IMR-90 (cell line): Measurements from ENCODE around the gene GANC. TPM values are rescaled to one million over a fixed set of nuclear protein-coding genes. Genes with fewer than 3 reads are reported as not detected.

Source experiments
- ATAC-seq: fragments of 200-7000 bp; cut with Tn5 transposase; 2 replicates; pipeline ENCODE4 v1.9.1; 2020; ENCODE audit warnings: low read depth, mild to moderate bottlenecking, moderate library complexity
- BruUV-seq: library from RNA; stranded (reverse); fragments of 400-500 nt; replicated peaks from 2 replicates; lab custom pipeline; 2021; lab: Mats Ljungman, UMichigan
- CTCF ChIA-PET: fragments of 300-600 bp; formaldehyde crosslinking; extraction: SDS; loops from one replicate; lab custom pipeline; 2021; ENCODE audit warnings: antibody characterized with exemption; lab: Yijun Ruan, JAX
- POLR2A ChIA-PET: fragments of 300-600 bp; sonication (Branson Sonifier 250); formaldehyde crosslinking; loops from one replicate; lab custom pipeline; 2022; ENCODE audit warnings: antibody characterized with exemption; ENCODE audit not compliant: unreplicated experiment; lab: Charles Lee
- DNase-seq: peaks from one replicate; pipeline ENCODE4 v3.0.0; 2013
- H2AFZ ChIP-seq: replicated peaks from 2 replicates; pipeline ENCODE3; 2013; ENCODE audit warnings: low read length, mild to moderate bottlenecking; ENCODE audit not compliant: poor library complexity
- H2AK5ac ChIP-seq: 2 replicates; pipeline ENCODE4 v1.6.1; 2013; ENCODE audit warnings: low read depth, low read length, inconsistent platforms
- H2AK9ac ChIP-seq: replicated peaks from 2 replicates; pipeline ENCODE3; 2013; ENCODE audit warnings: mild to moderate bottlenecking, low read depth, low read length, moderate library complexity; ENCODE audit not compliant: poor library complexity
- H2BK120ac ChIP-seq: 2 replicates; pipeline ENCODE4 v1.6.1; 2013; ENCODE audit warnings: low read depth, low read length, inconsistent platforms
- H2BK15ac ChIP-seq: 3 replicates; pipeline ENCODE4 v1.6.1; 2013; ENCODE audit warnings: low read depth, low read length, inconsistent platforms
- H2BK20ac ChIP-seq: 2 replicates; pipeline ENCODE4 v1.6.1; 2013; ENCODE audit warnings: low read depth, mild to moderate bottlenecking, inconsistent platforms, low read length, moderate library complexity
- H2BK5ac ChIP-seq: 2 replicates; pipeline ENCODE4 v1.6.1; 2013; ENCODE audit warnings: mild to moderate bottlenecking, low read depth, low read length, inconsistent platforms; ENCODE audit not compliant: poor library complexity, severe bottlenecking
- H3K14ac ChIP-seq: replicated peaks from 2 replicates; pipeline ENCODE4 v1.6.1; 2013; ENCODE audit warnings: low read depth, low read length, inconsistent platforms
- H3K18ac ChIP-seq: 2 replicates; pipeline ENCODE4 v1.6.1; 2013; ENCODE audit warnings: low read depth, low read length, control low read depth
- H3K23ac ChIP-seq: 2 replicates; pipeline ENCODE4 v1.6.1; 2013; ENCODE audit warnings: low read depth, low read length, inconsistent platforms
- H3K27ac ChIP-seq: 2 replicates; pipeline ENCODE4 v1.5.1; 2013; ENCODE audit warnings: mild to moderate bottlenecking, control low read depth, low read length; ENCODE audit not compliant: insufficient read depth
- H3K27me3 ChIP-seq: 2 replicates; pipeline ENCODE4 v1.6.1; 2013; ENCODE audit warnings: low read length; ENCODE audit not compliant: control insufficient read depth, insufficient read depth
- H3K36me3 ChIP-seq: 2 replicates; pipeline ENCODE4 v1.6.1; 2013; ENCODE audit warnings: low read length, mixed read lengths; ENCODE audit not compliant: control insufficient read depth, insufficient read depth
- H3K4ac ChIP-seq: 2 replicates; pipeline ENCODE4 v1.6.1; 2013; ENCODE audit warnings: low read depth, low read length, inconsistent platforms
- H3K4me1 ChIP-seq: 2 replicates; pipeline ENCODE4 v1.6.1; 2013; ENCODE audit warnings: low read length, mixed read lengths; ENCODE audit not compliant: control insufficient read depth, insufficient read depth
- H3K4me2 ChIP-seq: 2 replicates; pipeline ENCODE4 v1.6.1; 2013; ENCODE audit warnings: low read depth, mild to moderate bottlenecking, control low read depth, low read length, moderate library complexity
- H3K4me3 ChIP-seq: 2 replicates; pipeline ENCODE4 v1.5.1; 2013; ENCODE audit warnings: low read depth, mild to moderate bottlenecking, control low read depth, low read length, moderate library complexity; ENCODE audit not compliant: insufficient read depth
- H3K56ac ChIP-seq: 2 replicates; pipeline ENCODE4 v1.6.1; 2013; ENCODE audit warnings: low read length, inconsistent platforms; ENCODE audit not compliant: insufficient read depth; ENCODE audit errors: extremely low read depth
- H3K79me1 ChIP-seq, 2 experiments: 2 replicates each; pipeline ENCODE4 v1.6.1; 2013; ENCODE audit warnings: low read length in 2 of 2, inconsistent platforms in 1 of 2, low read depth in 1 of 2
- H3K9ac ChIP-seq: 2 replicates; pipeline ENCODE4 v1.6.1; 2013; ENCODE audit warnings: low read depth, low read length, control low read depth
- H3K9me1 ChIP-seq: 2 replicates; pipeline ENCODE4 v1.6.1; 2013; ENCODE audit warnings: low read length, inconsistent platforms; ENCODE audit not compliant: insufficient read depth
- H3K9me3 ChIP-seq: 2 replicates; pipeline ENCODE4 v1.6.1; 2013; ENCODE audit warnings: low read length; ENCODE audit not compliant: control insufficient read depth, insufficient read depth
- H4K20me1 ChIP-seq: 2 replicates; pipeline ENCODE4 v1.6.1; 2013; ENCODE audit warnings: low read length, inconsistent platforms; ENCODE audit not compliant: insufficient read depth
- H4K5ac ChIP-seq: 2 replicates; pipeline ENCODE4 v1.6.1; 2013; ENCODE audit warnings: mild to moderate bottlenecking, low read depth, low read length, control low read depth
- H4K8ac ChIP-seq, 2 experiments: 2 replicates each; pipeline ENCODE4 v1.6.1; 2013; ENCODE audit warnings: low read depth in 2 of 2, low read length in 2 of 2, control low read depth in 1 of 2, inconsistent platforms in 1 of 2
- H4K91ac ChIP-seq: 2 replicates; pipeline ENCODE4 v1.6.1; 2013; ENCODE audit warnings: low read depth, low read length, inconsistent platforms; ENCODE audit not compliant: insufficient read depth
- BHLHE40 ChIP-seq: fragments of 150-350 bp; IDR thresholded peaks from 2 replicates; pipeline ENCODE4 v1.6.1; 2016; ENCODE audit warnings: mild to moderate bottlenecking, low read depth, low read length
- CEBPB ChIP-seq: IDR thresholded peaks from 2 replicates; pipeline ENCODE4 v1.6.1; 2012; ENCODE audit warnings: low read depth, low read length, improper control_type of control experiment
- FOS ChIP-seq: fragments of 150-350 bp; IDR thresholded peaks from 2 replicates; pipeline ENCODE4 v1.6.1; 2016; ENCODE audit warnings: low read depth, low read length
- MXI1 ChIP-seq: IDR thresholded peaks from 2 replicates; pipeline ENCODE4 v1.6.1; 2012; ENCODE audit warnings: low read depth, mild to moderate bottlenecking, low read length, moderate library complexity, borderline replicate concordance
- NFE2L2 ChIP-seq: fragments of 150-350 bp; IDR thresholded peaks from 2 replicates; pipeline ENCODE4 v1.6.1; 2016; ENCODE audit warnings: low read depth, mild to moderate bottlenecking, low read length
- POLR2A ChIP-seq: IDR thresholded peaks from 2 replicates; pipeline ENCODE4 v1.6.1; 2012; ENCODE audit warnings: mild to moderate bottlenecking, low read depth, low read length
- RAD21 ChIP-seq: IDR thresholded peaks from 2 replicates; pipeline ENCODE4 v1.6.1; 2012; ENCODE audit warnings: low read length, improper control_type of control experiment
- RCOR1 ChIP-seq: IDR thresholded peaks from 2 replicates; pipeline ENCODE4 v1.6.1; 2012; ENCODE audit warnings: mild to moderate bottlenecking, low read length, improper control_type of control experiment; ENCODE audit not compliant: insufficient replicate concordance
- SMC3 ChIP-seq: fragments of 150-350 bp; IDR thresholded peaks from 2 replicates; pipeline ENCODE4 v1.6.1; 2016; ENCODE audit warnings: low read depth, mild to moderate bottlenecking, antibody characterized with exemption, low read length, moderate library complexity
- WGBS, 2 experiments: methylation state at CpG; one replicate each; pipeline versions ENCODE4 v1.1.5 to v1.1.7; 2013; ENCODE audit warnings: missing lambda C conversion rate in 2 of 2; ENCODE audit not compliant: insufficient read length in 1 of 2; ENCODE audit errors: extremely low coverage in 2 of 2; 5-methylcytosine and 5-hydroxymethylcytosine counted together
- dilution Hi-C: fragments of 300-500 bp; cut with HindIII; formaldehyde crosslinking; loops from one replicate; pipeline ENCODE4 v1.14.3; 2018; ENCODE audit warnings: low sequenced_read_pairs; ENCODE audit not compliant: unreplicated experiment
- in situ Hi-C: fragments of 300-500 bp; cut with MboI; formaldehyde crosslinking; loops from 3 replicates; pipeline ENCODE4 v1.14.3; 2019; ENCODE audit warnings: low sequenced_read_pairs, inconsistent platforms, mixed read lengths
- intact Hi-C: fragments of 100-400 bp; cut with micrococcal nuclease; formaldehyde crosslinking; loops from 2 replicates; pipeline ENCODE4 v1.10.0; 2022
- polyA plus RNA-seq, 3 experiments: library from polyadenylated mRNA; depleted of rRNA; stranded (reverse); fragments of >200 nt; gene quantifications; 2 replicates each; pipeline ENCODE4 v1.2.3, GENCODE V29; 2012; ENCODE audit warnings: low replicate concordance in 1 of 3
- total RNA-seq: library from RNA; depleted of rRNA; stranded (reverse); fragments of >200 nt; gene quantifications from 2 replicates; pipeline ENCODE4 v1.2.3, GENCODE V29; 2012
- TF ChIP-seq, protein P1 (sequence below): fragments of 150-350 bp; IDR thresholded peaks from 2 replicates; pipeline ENCODE4 v1.6.1; 2016; ENCODE audit warnings: low read depth, mild to moderate bottlenecking, low read length, moderate library complexity, borderline replicate concordance
- TF ChIP-seq, protein P2 (sequence below): conservative IDR thresholded peaks from 2 replicates; pipeline ENCODE4 v1.5.1; 2012; ENCODE audit warnings: mild to moderate bottlenecking, low read depth, low read length, improper control_type of control experiment
- TF ChIP-seq, protein P3 (sequence below): fragments of 150-350 bp; IDR thresholded peaks from 2 replicates; pipeline ENCODE4 v1.6.1; 2017; ENCODE audit warnings: mild to moderate bottlenecking, antibody characterized with exemption, low read length, low read depth

GANC gene
- total and polyA plus RNA-seq, 2 of the 4 experiments (the other 2 are of a cell fraction), result 7.1 to 19.2 TPM

DNA sequence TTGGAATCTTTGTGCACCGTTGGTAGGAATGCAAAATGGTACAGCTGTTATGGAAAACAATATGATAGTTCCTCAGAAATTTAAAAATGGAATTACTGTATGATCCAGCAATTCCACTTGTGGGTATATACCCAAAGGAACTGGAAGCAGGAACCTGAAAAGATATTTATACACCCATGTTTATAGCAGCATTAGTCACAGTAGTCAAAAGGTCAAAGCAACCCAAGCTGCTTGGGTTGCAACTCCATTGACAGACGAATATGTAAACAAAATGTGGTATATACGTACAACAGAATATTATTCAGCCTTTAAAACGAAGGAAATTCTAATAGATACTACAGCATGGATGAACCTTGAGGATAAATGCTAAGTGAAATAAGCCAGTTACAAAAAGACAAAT is 51.3 kb downstream of the GANC start:
- Histone ChIP-seq H2BK20ac (no peak overlapping the region), H2BK120ac (no peak overlapping the region), H2AK9ac (no peak overlapping the region), H3K4ac (no peak overlapping the region), H3K4me2 (peak overlapping the region; percentile 23; the same call in 1 of the 2 replicates), H2BK15ac (no peak overlapping the region), H3K56ac (no peak overlapping the region), H2AFZ (no peak overlapping the region), H3K23ac (no peak overlapping the region), H3K79me1 (no peaks in the 10 kb centered on the region), H3K4me1 (peaks cover 3% of the 10 kb centered on the region), H4K91ac (no peak overlapping the region), H3K18ac (no peak overlapping the region), H2AK5ac (no peak overlapping the region), H3K4me3 (no peak overlapping the region), H3K9ac (no peak overlapping the region), H3K9me3 (no peaks in the 10 kb centered on the region), H3K9me1 (peaks cover 5% of the 10 kb centered on the region), H4K8ac (no peak overlapping the region), H4K20me1 (no peaks in the 10 kb centered on the region), H2BK5ac (peak overlapping the region; percentile 69), H4K5ac (no peak overlapping the region), H3K27me3 (no peaks in the 10 kb centered on the region), H3K14ac (no peak overlapping the region), H3K36me3 (no peaks in the 10 kb centered on the region), H3K27ac (no peak overlapping the region)
- in situ Hi-C loops, result no loop called here
- POLR2A ChIA-PET, result interaction anchor here (0.5 kb wide), 1 partner anchor 229 kb away, joined by 17 read pairs; no protein-coding TSS in a partner anchor
- CTCF ChIA-PET, result no interaction called here
- TF ChIP-seq, protein P1, sequence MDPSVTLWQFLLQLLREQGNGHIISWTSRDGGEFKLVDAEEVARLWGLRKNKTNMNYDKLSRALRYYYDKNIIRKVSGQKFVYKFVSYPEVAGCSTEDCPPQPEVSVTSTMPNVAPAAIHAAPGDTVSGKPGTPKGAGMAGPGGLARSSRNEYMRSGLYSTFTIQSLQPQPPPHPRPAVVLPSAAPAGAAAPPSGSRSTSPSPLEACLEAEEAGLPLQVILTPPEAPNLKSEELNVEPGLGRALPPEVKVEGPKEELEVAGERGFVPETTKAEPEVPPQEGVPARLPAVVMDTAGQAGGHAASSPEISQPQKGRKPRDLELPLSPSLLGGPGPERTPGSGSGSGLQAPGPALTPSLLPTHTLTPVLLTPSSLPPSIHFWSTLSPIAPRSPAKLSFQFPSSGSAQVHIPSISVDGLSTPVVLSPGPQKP, result no peak
- TF ChIP-seq CEBPB (0 out of 2 replicates have a peak, but pooled peaks have one; percentile 25), NFE2L2 (no peak), RAD21 (no peak), BHLHE40 (no peak), RCOR1 (no peak), SMC3 (no peak), POLR2A (no peak), FOS (peak; percentile 76), MXI1 (no peak)
- TF ChIP-seq, protein P2, sequence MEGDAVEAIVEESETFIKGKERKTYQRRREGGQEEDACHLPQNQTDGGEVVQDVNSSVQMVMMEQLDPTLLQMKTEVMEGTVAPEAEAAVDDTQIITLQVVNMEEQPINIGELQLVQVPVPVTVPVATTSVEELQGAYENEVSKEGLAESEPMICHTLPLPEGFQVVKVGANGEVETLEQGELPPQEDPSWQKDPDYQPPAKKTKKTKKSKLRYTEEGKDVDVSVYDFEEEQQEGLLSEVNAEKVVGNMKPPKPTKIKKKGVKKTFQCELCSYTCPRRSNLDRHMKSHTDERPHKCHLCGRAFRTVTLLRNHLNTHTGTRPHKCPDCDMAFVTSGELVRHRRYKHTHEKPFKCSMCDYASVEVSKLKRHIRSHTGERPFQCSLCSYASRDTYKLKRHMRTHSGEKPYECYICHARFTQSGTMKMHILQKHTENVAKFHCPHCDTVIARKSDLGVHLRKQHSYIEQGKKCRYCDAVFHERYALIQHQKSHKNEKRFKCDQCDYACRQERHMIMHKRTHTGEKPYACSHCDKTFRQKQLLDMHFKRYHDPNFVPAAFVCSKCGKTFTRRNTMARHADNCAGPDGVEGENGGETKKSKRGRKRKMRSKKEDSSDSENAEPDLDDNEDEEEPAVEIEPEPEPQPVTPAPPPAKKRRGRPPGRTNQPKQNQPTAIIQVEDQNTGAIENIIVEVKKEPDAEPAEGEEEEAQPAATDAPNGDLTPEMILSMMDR, result no peak
- TF ChIP-seq, protein P3, sequence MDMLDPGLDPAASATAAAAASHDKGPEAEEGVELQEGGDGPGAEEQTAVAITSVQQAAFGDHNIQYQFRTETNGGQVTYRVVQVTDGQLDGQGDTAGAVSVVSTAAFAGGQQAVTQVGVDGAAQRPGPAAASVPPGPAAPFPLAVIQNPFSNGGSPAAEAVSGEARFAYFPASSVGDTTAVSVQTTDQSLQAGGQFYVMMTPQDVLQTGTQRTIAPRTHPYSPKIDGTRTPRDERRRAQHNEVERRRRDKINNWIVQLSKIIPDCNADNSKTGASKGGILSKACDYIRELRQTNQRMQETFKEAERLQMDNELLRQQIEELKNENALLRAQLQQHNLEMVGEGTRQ, result no peak
- WGBS, 2 experiments, result no CpG with 5 or more reads among the region's 4 CpGs
- no TSS peak for BruUV-seq
- intact Hi-C loops, result loop anchor here (1.0 kb wide), 1 partner anchor 35 kb away; no protein-coding TSS in a partner anchor
- peak; percentile 94 for ATAC-seq
- dilution Hi-C loops, result no loop called here
- peak; percentile 86 for DNase-seq
